Endodermal cell (in vitro differentiated cells): ENCODE data around the gene UBE2I. TPM values are rescaled to one million over a fixed set of nuclear protein-coding genes. Genes with fewer than 3 reads are reported as not detected.

Experiments used
- DNase-seq: peaks from one replicate; pipeline ENCODE4 v3.0.0-alpha.2; 2017
- H3K27ac ChIP-seq: 2 replicates; pipeline ENCODE4 v1.5.1; 2013; ENCODE audit warnings: mild to moderate bottlenecking, low read depth, low read length, moderate library complexity
- H3K27me3 ChIP-seq: 2 replicates; pipeline ENCODE4 v1.6.1; 2013; ENCODE audit warnings: mild to moderate bottlenecking, low read length, moderate library complexity; ENCODE audit not compliant: insufficient read depth, control insufficient read depth, poor library complexity, severe bottlenecking
- H3K36me3 ChIP-seq: 2 replicates; pipeline ENCODE4 v1.7.0; 2013; ENCODE audit warnings: mild to moderate bottlenecking, low read length, moderate library complexity; ENCODE audit not compliant: control insufficient read depth, insufficient read depth
- H3K4me1 ChIP-seq: one replicate; pipeline ENCODE4 v1.7.0; 2013; ENCODE audit warnings: low read length; ENCODE audit not compliant: control insufficient read depth, insufficient read depth
- H3K4me3 ChIP-seq: 2 replicates; pipeline ENCODE4 v1.5.1; 2013; ENCODE audit warnings: mild to moderate bottlenecking, low read length, moderate library complexity
- H3K9ac ChIP-seq: 2 replicates; pipeline ENCODE4 v1.6.1; 2013; ENCODE audit warnings: mild to moderate bottlenecking, low read length, moderate library complexity; ENCODE audit not compliant: poor library complexity, severe bottlenecking; ENCODE audit errors: extremely low read depth
- H3K9me3 ChIP-seq: 2 replicates; pipeline ENCODE4 v1.6.1; 2013; ENCODE audit warnings: mild to moderate bottlenecking, low read length, moderate library complexity; ENCODE audit not compliant: control insufficient read depth
- H3K27ac Mint-ChIP-seq: 2 replicates; pipeline ENCODE4 v1.8.0; 2020; ENCODE audit warnings: mixed read lengths
- H3K27me3 Mint-ChIP-seq: 2 replicates; pipeline ENCODE4 v1.8.0; 2021; ENCODE audit warnings: mild to moderate bottlenecking, mixed read lengths; ENCODE audit not compliant: insufficient read depth
- H3K36me3 Mint-ChIP-seq: 2 replicates; pipeline ENCODE4 v1.8.0; 2020; ENCODE audit warnings: low read depth, mixed read lengths
- H3K4me1 Mint-ChIP-seq: 2 replicates; pipeline ENCODE4 v1.8.0; 2020; ENCODE audit warnings: mixed read lengths
- H3K4me3 Mint-ChIP-seq: 2 replicates; pipeline ENCODE4 v1.8.0; 2020; ENCODE audit warnings: mild to moderate bottlenecking, moderate library complexity, mixed read lengths
- H3K9me3 Mint-ChIP-seq: 2 replicates; pipeline ENCODE4 v1.8.0; 2020; ENCODE audit warnings: mild to moderate bottlenecking, mixed read lengths
- CTCF ChIP-seq: fragments of 200-600 bp; sonication (generic); conservative IDR thresholded peaks from 2 replicates; pipeline ENCODE4 v1.5.0; 2021; ENCODE audit warnings: antibody characterized with exemption, mild to moderate bottlenecking
- WGBS, 2 experiments: methylation state at CpG; one replicate each; pipeline versions ENCODE4 v1.1.5 to v1.1.7; 2013; ENCODE audit warnings: missing lambda C conversion rate in 2 of 2, mixed read lengths in 1 of 2; ENCODE audit not compliant: insufficient coverage in 1 of 2, insufficient read length in 1 of 2; 5-methylcytosine and 5-hydroxymethylcytosine counted together
- total RNA-seq, 2 donors: library from RNA; stranded (reverse); fragmentation: NEBNext Ultra II Directional in 1 of 2; extraction: Animal tissue kit (Norgen Biotek cat#: 25700) in 1 of 2; gene quantifications; 2 replicates in 1 of 2; 3 replicates in 1 of 2; pipeline ENCODE4 v1.2.1, GENCODE V29; 2021

UBE2I gene
- total RNA-seq, 2 donors from 2014 or later, result 250 to 294 TPM

- Mint-ChIP-seq H3K4me1 (peaks cover 5% of the 10 kb centered on the region), H3K9me3 (no peaks in the 10 kb centered on the region), H3K27ac (no peak overlapping the region), H3K27me3 (no peaks in the 10 kb centered on the region), H3K4me3 (no peak overlapping the region), H3K36me3 (peaks cover 30% of the 10 kb centered on the region)
- no peak for DNase-seq
- H3K27me3 ChIP-seq, result no peaks in the 10 kb centered on the region
- WGBS, 2 experiments, result 93 to 94% methylated on average over 15 to 19 of the region's 19 CpGs
- no peak overlapping the region for H3K27ac ChIP-seq
- peaks cover 23% of the 10 kb centered on the region for H3K36me3 ChIP-seq
- H3K4me1 ChIP-seq, result no peaks in the 10 kb centered on the region
- TF ChIP-seq CTCF, result no peak
- no peak overlapping the region for H3K9ac ChIP-seq
- H3K9me3 ChIP-seq, result no peaks in the 10 kb centered on the region
- no peak overlapping the region for H3K4me3 ChIP-seq
These were observed 48.6 kb downstream of the UBE2I start for GRCh38 chr16:1357906-1358566.

DNA sequence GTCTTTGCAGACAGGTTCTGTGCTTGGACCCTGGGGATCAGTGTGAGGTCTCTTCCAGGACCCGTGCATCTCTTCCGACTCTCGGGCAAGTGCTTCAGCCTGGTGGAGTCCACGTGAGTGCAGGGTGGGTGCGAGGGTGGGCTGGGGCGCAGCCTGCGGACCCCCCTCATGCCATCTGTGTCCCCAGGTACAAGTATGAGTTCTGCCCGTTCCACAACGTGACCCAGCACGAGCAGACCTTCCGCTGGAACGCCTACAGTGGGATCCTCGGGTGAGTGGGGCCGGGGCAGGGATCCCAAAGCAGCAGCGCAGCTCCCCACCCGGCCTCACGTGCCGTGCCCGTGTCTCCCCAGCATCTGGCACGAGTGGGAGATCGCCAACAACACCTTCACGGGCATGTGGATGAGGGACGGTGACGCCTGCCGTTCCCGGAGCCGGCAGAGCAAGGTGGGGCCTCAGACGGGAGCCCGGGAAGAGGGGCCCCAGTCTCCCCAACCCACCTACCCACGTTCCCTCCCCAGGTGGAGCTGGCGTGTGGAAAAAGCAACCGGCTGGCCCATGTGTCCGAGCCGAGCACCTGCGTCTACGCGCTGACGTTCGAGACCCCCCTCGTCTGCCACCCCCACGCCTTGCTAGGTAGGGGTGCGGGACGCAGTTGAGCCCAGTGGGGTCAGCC lies 52.4 kb downstream of the UBE2I start:
- Mint-ChIP-seq H3K4me3 (no peak overlapping the region), H3K27me3 (no peaks in the 10 kb centered on the region), H3K4me1 (no peaks in the 10 kb centered on the region), H3K27ac (no peak overlapping the region), H3K36me3 (peaks cover 53% of the 10 kb centered on the region), H3K9me3 (no peaks in the 10 kb centered on the region)
- WGBS, 2 experiments, result 97 to 98% methylated on average over 35 to 43 of the region's 43 CpGs
- no peak overlapping the region for H3K27ac ChIP-seq
- TF ChIP-seq CTCF, result no peak
- no peaks in the 10 kb centered on the region for H3K4me1 ChIP-seq
- peaks cover 45% of the 10 kb centered on the region for H3K36me3 ChIP-seq
- H3K4me3 ChIP-seq, result no peak overlapping the region
- DNase-seq, result no peak
- no peak overlapping the region for H3K9ac ChIP-seq
- H3K9me3 ChIP-seq, result no peaks in the 10 kb centered on the region
- H3K27me3 ChIP-seq, result no peaks in the 10 kb centered on the region

DNA sequence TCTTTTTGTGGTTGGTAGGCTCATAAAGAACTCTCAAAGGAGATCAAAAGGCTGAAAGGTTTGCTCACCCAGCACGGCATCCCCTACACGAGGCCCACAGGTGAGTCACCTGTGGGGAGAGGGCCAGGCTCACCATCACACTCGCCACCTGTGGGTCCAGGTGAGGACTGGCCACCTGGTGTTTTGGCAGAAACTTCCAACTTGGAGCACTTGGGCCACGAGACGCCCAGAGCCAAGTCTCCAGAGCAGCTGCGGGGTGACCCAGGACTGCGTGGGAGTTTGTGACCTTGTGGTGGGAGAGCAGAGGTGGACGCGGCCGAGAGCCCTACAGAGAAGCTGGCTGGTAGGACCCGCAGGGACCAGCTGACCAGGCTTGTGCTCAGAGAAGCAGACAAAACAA lies 53.4 kb downstream of the UBE2I start:
- no peaks in the 10 kb centered on the region for H3K27me3 Mint-ChIP-seq
- TF ChIP-seq CTCF, result no peak
- peak overlapping the region; percentile 44 for H3K27ac Mint-ChIP-seq
- peaks cover 53% of the 10 kb centered on the region for H3K36me3 Mint-ChIP-seq
- H3K9me3 Mint-ChIP-seq, result no peaks in the 10 kb centered on the region
- H3K9me3 ChIP-seq, result no peaks in the 10 kb centered on the region
- no peak overlapping the region for H3K4me3 ChIP-seq
- DNase-seq, result no peak
- no peak overlapping the region for H3K9ac ChIP-seq
- WGBS, 2 experiments, result 96% methylated on average over 7 to 11 of the region's 11 CpGs
- H3K36me3 ChIP-seq, result peaks cover 47% of the 10 kb centered on the region
- H3K27me3 ChIP-seq, result no peaks in the 10 kb centered on the region
- H3K4me3 Mint-ChIP-seq, result no peak overlapping the region
- no peaks in the 10 kb centered on the region for H3K4me1 Mint-ChIP-seq
- H3K27ac ChIP-seq, result no peak overlapping the region
- no peaks in the 10 kb centered on the region for H3K4me1 ChIP-seq
